HG02678 (cell line): Measurements from ENCODE around the gene ZMYM3.

Experiments used
- ATAC-seq: cut with Tn5 transposase; IDR thresholded peaks from one replicate; pipeline ENCODE4 v1.9.1; 2021; ENCODE audit warnings: mild to moderate bottlenecking, moderate library complexity; ENCODE audit not compliant: unreplicated experiment

The ZMYM3 gene

GRCh38 chrX:71253253-71254091, 468 bp downstream of the ZMYM3 start:
- no peak for ATAC-seq

- ATAC-seq, result no peak
Measured at GRCh38 chrX:71252221-71252620, 1.7 kb downstream of the ZMYM3 start.

GRCh38 chrX:71251466-71251973, 2.4 kb downstream of the ZMYM3 start:
- no peak for ATAC-seq

- no peak for ATAC-seq
Measured at GRCh38 chrX:71250841-71251240, 3.1 kb downstream of the ZMYM3 start.

GRCh38 chrX:71245159-71245558, 8.8 kb downstream of the ZMYM3 start:
- ATAC-seq, result no peak

GRCh38 chrX:71244359-71245128, 9.4 kb downstream of the ZMYM3 start:
- ATAC-seq, result no peak

- ATAC-seq, result no peak
Measured at GRCh38 chrX:71241301-71241700, 12.6 kb downstream of the ZMYM3 start.

GRCh38 chrX:71239781-71240180, 14.2 kb downstream of the ZMYM3 start:
- ATAC-seq, result no peak

- ATAC-seq, result no peak
Measured at GRCh38 chrX:71236836-71237235, 17.1 kb downstream of the ZMYM3 start.

- no peak for ATAC-seq
Measured at GRCh38 chrX:71235482-71235881, 18.5 kb downstream of the ZMYM3 start.

- ATAC-seq, result no peak
Measured at GRCh38 chrX:71228063-71228642, 25.8 kb downstream of the ZMYM3 start.

GRCh38 chrX:71227370-71228062, 26.4 kb downstream of the ZMYM3 start:
- ATAC-seq, result no peak

GRCh38 chrX:71225676-71226075, 28.3 kb downstream of the ZMYM3 start:
- no peak for ATAC-seq

- ATAC-seq, result no peak
Measured at GRCh38 chrX:71225009-71225408, 28.9 kb downstream of the ZMYM3 start.

GRCh38 chrX:71224098-71224708, 29.7 kb downstream of the ZMYM3 start:
- no peak for ATAC-seq

GRCh38 chrX:71222929-71223328, 31.0 kb downstream of the ZMYM3 start, which contains the start of gene GJB1:
TSS of gene GJB1 (plus strand) at chrX:71223224. CDS start at chrX:71223708, 484 bp downstream.
- no peak for ATAC-seq

- no peak for ATAC-seq
Measured at GRCh38 chrX:71221145-71221544, 32.8 kb downstream of the ZMYM3 start.

GRCh38 chrX:71217298-71217697, 36.6 kb downstream of the ZMYM3 start:
- ATAC-seq, result no peak

GRCh38 chrX:71216485-71216884, 37.5 kb downstream of the ZMYM3 start:
- no peak for ATAC-seq

- no peak for ATAC-seq
Measured at GRCh38 chrX:71215338-71215912, 38.5 kb downstream of the ZMYM3 start.
